Endothelial cell of umbilical vein (primary cell): Measurements from ENCODE around the gene UBASH3A. TPM values are rescaled to one million over a fixed set of nuclear protein-coding genes. Genes with fewer than 3 reads are reported as not detected.

Source experiments
- BruUV-seq: library from RNA; stranded (reverse); fragments of 400-500 nt; replicated peaks from 2 replicates; lab custom pipeline; 2021; lab: Mats Ljungman, UMichigan
- CTCF ChIA-PET: fragments of 300-600, 350-600 bp; sonication (Branson Sonifier 250); formaldehyde crosslinking; loops from one replicate; lab custom pipeline; 2021; ENCODE audit warnings: antibody characterized with exemption, inconsistent platforms; lab: Charles Lee
- POLR2A ChIA-PET: fragments of 300-600, 350-600 bp; sonication (Branson Sonifier 250); formaldehyde crosslinking; loops from one replicate; lab custom pipeline; 2021; ENCODE audit warnings: antibody characterized with exemption, inconsistent platforms; lab: Charles Lee
- DNase-seq: peaks from one replicate; pipeline ENCODE4 v3.0.0-alpha.2; 2011; ENCODE audit warnings: low read depth, low spot score
- FAIRE-seq: peaks from 2 replicates; lab custom pipeline; 2011; peaks lifted over from hg19 to GRCh38; lab: Jason Lieb, UNC
- H2AFZ ChIP-seq: 2 replicates; pipeline ENCODE4 v1.6.0; 2012; ENCODE audit warnings: low read depth, low read length, control low read depth, inconsistent platforms
- H3K27ac ChIP-seq: 2 replicates; pipeline ENCODE4 v1.5.1; 2011; ENCODE audit warnings: low read depth, mild to moderate bottlenecking, control low read depth, low read length, moderate library complexity; ENCODE audit not compliant: insufficient read depth
- H3K27me3 ChIP-seq, 2 experiments: 2 replicates each; pipeline versions ENCODE4 v1.6.0 to v1.6.1; 2011; ENCODE audit warnings: low read length in 2 of 2, mixed read lengths in 1 of 2; ENCODE audit not compliant: control insufficient read depth in 2 of 2, insufficient read depth in 2 of 2
- H3K36me3 ChIP-seq, 2 experiments: 2 replicates in 1 of 2; 3 replicates in 1 of 2; pipeline ENCODE4 v1.5.1; 2011; ENCODE audit warnings: low read length in 2 of 2, mild to moderate bottlenecking in 1 of 2, moderate library complexity in 1 of 2; ENCODE audit not compliant: control insufficient read depth in 2 of 2, insufficient read depth in 2 of 2; ENCODE audit errors: extremely low read depth in 1 of 2
- H3K4me1 ChIP-seq: 3 replicates; pipeline ENCODE4 v1.5.1; 2011; ENCODE audit warnings: mild to moderate bottlenecking, low read length; ENCODE audit not compliant: control insufficient read depth, insufficient read depth; ENCODE audit errors: extremely low read depth
- H3K4me2 ChIP-seq: 2 replicates; pipeline ENCODE4 v1.6.1; 2011; ENCODE audit warnings: low read length, control low read depth, mixed read lengths; ENCODE audit not compliant: insufficient read depth
- H3K4me3 ChIP-seq, 3 experiments: fragments of 200-600 bp in 1 of 3; sonication (generic), shearing (Covaris generic) in 1 of 3; replicated peaks in 1 of 3; 2 replicates each; pipeline ENCODE4 v1.5.1; 2011 to 2016; ENCODE audit warnings: control low read depth in 3 of 3, low read length in 3 of 3, mild to moderate bottlenecking in 2 of 3, inconsistent platforms in 1 of 3, low read depth in 1 of 3, moderate library complexity in 1 of 3; ENCODE audit not compliant: insufficient read depth in 1 of 3
- H3K79me2 ChIP-seq: 2 replicates; pipeline ENCODE4 v1.6.0; 2012; ENCODE audit warnings: low read length, inconsistent platforms; ENCODE audit not compliant: control insufficient read depth, insufficient read depth
- H3K9ac ChIP-seq: replicated peaks from 2 replicates; pipeline ENCODE3; 2011; ENCODE audit warnings: low read length, control low read depth; ENCODE audit not compliant: insufficient read depth; ENCODE audit errors: extremely low read depth
- H3K9me1 ChIP-seq: replicated peaks from 3 replicates; pipeline ENCODE4 v1.6.0; 2011; ENCODE audit warnings: mild to moderate bottlenecking, low read length; ENCODE audit not compliant: control insufficient read depth, insufficient read depth; ENCODE audit errors: extremely low read depth
- H3K9me3 ChIP-seq: replicated peaks from 2 replicates; pipeline ENCODE4 v1.5.1; 2012; ENCODE audit warnings: low read length, inconsistent platforms; ENCODE audit not compliant: control insufficient read depth, insufficient read depth
- H4K20me1 ChIP-seq: replicated peaks from 2 replicates; pipeline ENCODE3; 2011; ENCODE audit warnings: mild to moderate bottlenecking, low read length; ENCODE audit not compliant: control insufficient read depth, insufficient read depth; ENCODE audit errors: extremely low read depth
- EZH2 ChIP-seq: IDR thresholded peaks from 2 replicates; pipeline ENCODE4 v1.6.1; 2012; ENCODE audit warnings: borderline replicate concordance, low read depth, mild to moderate bottlenecking, moderate library complexity, low read length, inconsistent platforms; ENCODE audit not compliant: severe bottlenecking
- GATA2 ChIP-seq: IDR thresholded peaks from 2 replicates; pipeline ENCODE4 v1.7.0; 2011; ENCODE audit warnings: low read depth, mild to moderate bottlenecking, moderate library complexity, mixed read lengths, low read length; ENCODE audit not compliant: insufficient read length, insufficient read depth
- JUN ChIP-seq: IDR thresholded peaks from 2 replicates; pipeline ENCODE4 v1.6.1; 2011; ENCODE audit warnings: borderline replicate concordance, low read depth; ENCODE audit not compliant: insufficient read length, insufficient read depth
- MAX ChIP-seq: IDR thresholded peaks from 2 replicates; pipeline ENCODE4 v1.6.1; 2011; ENCODE audit not compliant: insufficient read depth, insufficient read length
- MYC ChIP-seq: IDR thresholded peaks from one replicate; pipeline ENCODE4 v1.6.1; 2011; ENCODE audit warnings: mild to moderate bottlenecking, low read depth, low read length
- POLR2A ChIP-seq: IDR thresholded peaks from 2 replicates; pipeline ENCODE4 v1.6.1; 2012; ENCODE audit warnings: low read depth, mild to moderate bottlenecking, control low read depth, low read length
- POLR2AphosphoS5 ChIP-seq: IDR thresholded peaks from 2 replicates; pipeline ENCODE4 v1.6.1; 2012; ENCODE audit warnings: low read depth, mild to moderate bottlenecking, control low read depth, low read length, moderate library complexity; ENCODE audit not compliant: insufficient read depth
- dilution Hi-C: fragments of 300-500 bp; cut with MboI; formaldehyde crosslinking; loops from one replicate; pipeline ENCODE4 v1.15.0; 2019; ENCODE audit warnings: low sequenced_read_pairs; ENCODE audit not compliant: extremely low pct_ligation_motif_present
- intact Hi-C: fragments of 100-400 bp; cut with micrococcal nuclease; formaldehyde crosslinking; loops from one replicate; pipeline ENCODE4 v1.10.0; 2022
- polyA plus RNA-seq, 4 experiments: library from polyadenylated mRNA; depleted of rRNA in 3 of 4; stranded (reverse) in 3 of 4; unstranded in 1 of 4; fragments of >200 nt; gene quantifications; 2 replicates each; pipeline versions ENCODE4 v1.2.1 to v1.2.3, GENCODE V29; 2011 to 2012; ENCODE audit warnings: missing spikeins in 1 of 4
- total RNA-seq: library from RNA; stranded (reverse); gene quantifications from 2 replicates; pipeline ENCODE4 v1.2.3, GENCODE V29; 2021
- TF ChIP-seq, protein P1 (sequence below), 2 donors: IDR thresholded peaks; 1 replicate in 1 of 2; 2 replicates in 1 of 2; pipeline ENCODE4 v1.5.1; 2011; ENCODE audit warnings: low read length in 2 of 2, mild to moderate bottlenecking in 2 of 2, moderate library complexity in 2 of 2, control low read depth in 1 of 2, inconsistent platforms in 1 of 2, low read depth in 1 of 2; ENCODE audit not compliant: insufficient read depth in 1 of 2; ENCODE audit errors: extremely low read depth in 1 of 2

UBASH3A gene
- total and polyA plus RNA-seq, 2 donors (not counting 3 experiments of a cell fraction or from before 2014, with no cell fraction given) = not detected

GRCh38 chr21:42384989-42385388, 18.7 kb upstream of the UBASH3A start:
- H3K9me3 ChIP-seq = no peaks in the 10 kb centered on the region
- DNase-seq (no peak), FAIRE-seq (no peak)
- H3K4me3 ChIP-seq = no peak overlapping the region
- no peak overlapping the region for H3K9ac ChIP-seq
- ChIA-PET POLR2A (no interaction called here), CTCF (no interaction called here)
- intact Hi-C loops = no loop called here
- no TSS peak for BruUV-seq
- no peaks in the 10 kb centered on the region for H3K79me2 ChIP-seq
- dilution Hi-C loops = no loop called here
- H3K4me2 ChIP-seq = no peak overlapping the region
- no peak overlapping the region for H3K27ac ChIP-seq
- H3K9me1 ChIP-seq = no peaks in the 10 kb centered on the region
- H2AFZ ChIP-seq = no peak overlapping the region
- TF ChIP-seq, protein P1, sequence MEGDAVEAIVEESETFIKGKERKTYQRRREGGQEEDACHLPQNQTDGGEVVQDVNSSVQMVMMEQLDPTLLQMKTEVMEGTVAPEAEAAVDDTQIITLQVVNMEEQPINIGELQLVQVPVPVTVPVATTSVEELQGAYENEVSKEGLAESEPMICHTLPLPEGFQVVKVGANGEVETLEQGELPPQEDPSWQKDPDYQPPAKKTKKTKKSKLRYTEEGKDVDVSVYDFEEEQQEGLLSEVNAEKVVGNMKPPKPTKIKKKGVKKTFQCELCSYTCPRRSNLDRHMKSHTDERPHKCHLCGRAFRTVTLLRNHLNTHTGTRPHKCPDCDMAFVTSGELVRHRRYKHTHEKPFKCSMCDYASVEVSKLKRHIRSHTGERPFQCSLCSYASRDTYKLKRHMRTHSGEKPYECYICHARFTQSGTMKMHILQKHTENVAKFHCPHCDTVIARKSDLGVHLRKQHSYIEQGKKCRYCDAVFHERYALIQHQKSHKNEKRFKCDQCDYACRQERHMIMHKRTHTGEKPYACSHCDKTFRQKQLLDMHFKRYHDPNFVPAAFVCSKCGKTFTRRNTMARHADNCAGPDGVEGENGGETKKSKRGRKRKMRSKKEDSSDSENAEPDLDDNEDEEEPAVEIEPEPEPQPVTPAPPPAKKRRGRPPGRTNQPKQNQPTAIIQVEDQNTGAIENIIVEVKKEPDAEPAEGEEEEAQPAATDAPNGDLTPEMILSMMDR (IDR thresholded peaks at IDR 0.05; ENCODE audit: extremely low read depth in 1 of 2, insufficient read depth in 1 of 2, low read depth in 1 of 2, low read length in 2 of 2) = no peak
- no peak for TF ChIP-seq POLR2A
- TF ChIP-seq POLR2AphosphoS5 = no peak
- TF ChIP-seq EZH2 = no peak
- TF ChIP-seq MAX = no peak
- TF ChIP-seq GATA2 = no peak
- TF ChIP-seq MYC = no peak
- TF ChIP-seq JUN = no peak
- no peaks in the 10 kb centered on the region for H3K4me1 ChIP-seq
- H4K20me1 ChIP-seq = no peaks in the 10 kb centered on the region
- H3K27me3 ChIP-seq = peaks cover 2 to 6% of the 10 kb centered on the region in 2 experiments
- H3K36me3 ChIP-seq = no peaks in the 10 kb centered on the region
